GM11168 (cell line): ENCODE results near the gene TPI1.

ENCODE experiments used
- in situ Hi-C: fragments of 300-500 bp; cut with MboI; formaldehyde crosslinking; loops from one replicate; pipeline ENCODE4 v1.12.0; 2022; ENCODE audit warnings: low sequenced_read_pairs; ENCODE audit not compliant: unreplicated experiment

Gene TPI1

DNA sequence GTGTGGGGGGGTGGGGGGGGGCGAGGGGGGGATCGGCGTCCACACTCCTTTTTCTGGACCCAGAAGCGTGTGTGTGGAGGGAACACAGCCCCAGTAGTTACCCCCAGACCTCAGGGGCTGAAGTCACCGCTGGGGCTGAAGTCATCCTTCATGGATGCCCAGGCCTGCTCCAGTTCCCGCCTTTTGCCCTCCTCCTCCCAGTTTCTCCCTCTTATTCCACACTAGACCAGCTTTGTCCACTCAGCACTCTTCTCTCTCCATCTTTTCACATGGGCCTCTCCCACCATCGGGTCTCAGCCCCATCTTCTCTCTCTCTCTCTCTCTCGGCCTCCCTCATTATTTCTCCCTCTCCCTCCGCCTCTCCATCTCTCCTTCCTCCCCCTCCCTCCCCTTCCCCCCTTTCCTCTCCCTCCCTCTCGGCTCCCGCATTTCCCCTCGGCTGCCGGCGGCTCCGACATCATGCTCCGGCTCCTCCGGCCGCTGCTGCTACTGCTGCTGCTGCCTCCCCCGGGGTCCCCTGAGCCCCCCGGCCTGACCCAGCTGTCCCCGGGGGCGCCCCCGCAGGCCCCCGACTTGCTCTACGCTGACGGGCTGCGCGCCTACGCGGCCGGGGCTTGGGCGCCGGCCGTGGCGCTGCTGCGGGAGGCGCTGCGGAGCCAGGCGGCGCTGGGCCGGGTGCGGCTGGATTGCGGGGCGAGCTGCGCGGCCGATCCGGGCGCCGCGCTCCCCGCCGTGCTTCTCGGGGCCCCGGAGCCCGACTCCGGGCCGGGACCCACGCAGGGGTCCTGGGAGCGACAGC, 39.1 kb upstream of the TPI1 start, which contains the start of gene P3H3:
Gene P3H3, plus strand, starts transcription at position 426 of the 799 bp plus-strand sequence. Its CDS starts 34 bp downstream, at position 460.
- in situ Hi-C loops = no loop called here

DNA sequence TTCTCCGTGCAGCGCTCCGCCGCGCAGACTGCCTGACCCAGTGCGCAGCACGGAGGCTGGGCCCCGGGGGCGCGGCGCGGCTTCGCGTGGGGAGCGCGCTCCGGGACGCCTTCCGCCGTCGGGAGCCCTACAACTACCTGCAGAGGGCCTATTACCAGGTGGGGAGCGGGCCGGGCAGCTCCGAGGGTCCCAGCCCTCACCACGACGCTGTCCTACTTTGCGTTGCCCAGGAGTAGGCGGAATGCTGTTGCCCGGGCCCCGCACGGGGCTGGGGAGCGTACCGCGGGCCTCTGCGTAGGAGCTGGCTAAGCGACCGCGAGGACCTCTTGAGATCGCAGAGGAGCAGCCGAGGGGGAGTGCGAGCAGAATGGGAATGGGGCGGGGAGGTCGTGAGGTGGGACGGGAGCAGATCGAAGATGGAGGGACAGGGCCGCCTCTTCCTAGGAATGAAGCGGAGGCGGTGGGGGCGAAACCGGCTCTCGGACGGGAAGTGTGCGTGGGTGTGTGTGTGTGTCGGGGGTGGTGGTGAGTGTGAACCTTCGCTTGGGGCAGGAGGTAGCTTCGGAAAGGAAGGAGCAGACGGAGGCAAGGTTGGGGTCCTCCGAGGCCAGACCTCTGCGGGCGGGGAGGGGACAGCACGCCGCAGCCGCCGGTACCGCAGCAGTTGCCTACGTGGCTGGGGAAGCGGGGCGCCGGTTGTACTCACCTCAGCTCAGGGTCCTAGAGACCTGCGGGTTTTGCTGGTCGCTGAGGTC, 38.4 kb upstream of the TPI1 start:
- in situ Hi-C loops = no loop called here

DNA sequence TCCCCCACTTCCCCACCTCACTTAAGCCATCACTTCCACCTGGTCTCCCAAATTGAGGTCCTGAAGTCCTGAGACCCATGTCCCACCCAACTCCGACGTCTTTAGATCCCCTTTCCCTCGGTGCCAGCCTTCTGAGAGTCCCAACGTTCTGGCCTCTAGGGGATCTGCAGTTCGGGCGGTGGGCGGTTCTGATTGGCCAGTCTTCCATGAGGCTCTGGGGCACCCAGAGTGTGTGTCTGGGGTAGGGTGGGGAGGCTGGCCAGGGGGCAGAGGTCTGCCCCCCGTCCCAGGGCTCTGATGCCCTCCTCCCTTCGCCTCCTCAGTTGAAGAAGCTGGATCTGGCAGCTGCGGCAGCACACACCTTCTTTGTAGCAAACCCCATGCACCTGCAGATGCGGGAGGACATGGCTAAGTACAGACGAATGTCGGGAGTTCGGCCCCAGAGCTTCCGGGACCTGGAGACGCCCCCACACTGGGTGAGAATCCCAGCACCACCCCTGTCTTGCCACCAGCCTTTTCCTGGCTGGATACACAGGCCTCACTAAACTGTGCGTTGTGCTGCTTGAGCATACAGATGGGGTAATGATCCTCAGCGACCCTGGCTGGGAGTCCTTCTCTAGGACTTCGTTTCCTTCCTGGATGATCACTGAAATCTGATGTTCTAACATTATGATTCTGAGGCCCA, 37.7 kb upstream of the TPI1 start:
- in situ Hi-C loops = no loop called here

DNA sequence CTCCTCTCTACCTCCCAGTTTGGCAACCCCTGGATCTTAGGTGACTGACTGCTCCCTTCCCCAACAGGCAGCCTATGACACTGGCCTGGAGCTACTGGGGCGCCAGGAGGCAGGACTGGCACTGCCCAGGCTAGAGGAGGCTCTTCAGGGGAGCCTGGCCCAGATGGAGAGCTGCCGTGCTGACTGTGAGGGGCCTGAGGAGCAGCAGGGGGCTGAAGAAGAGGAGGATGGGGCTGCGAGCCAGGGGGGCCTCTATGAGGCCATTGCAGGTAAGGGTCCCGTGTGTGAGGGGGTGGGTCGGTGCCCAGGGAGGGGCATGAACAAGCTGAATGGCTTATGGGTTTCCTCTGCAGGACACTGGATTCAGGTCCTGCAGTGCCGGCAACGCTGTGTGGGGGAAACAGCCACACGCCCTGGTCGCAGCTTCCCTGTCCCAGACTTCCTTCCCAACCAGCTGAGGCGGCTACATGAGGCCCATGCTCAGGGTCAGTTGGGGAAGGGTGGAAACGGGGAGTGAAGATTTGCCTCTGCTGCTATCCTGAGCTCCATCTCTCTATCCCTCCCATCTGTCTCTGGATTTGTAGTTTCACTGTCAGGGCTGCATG, 36.9 kb upstream of the TPI1 start:
- in situ Hi-C loops = no loop called here

DNA sequence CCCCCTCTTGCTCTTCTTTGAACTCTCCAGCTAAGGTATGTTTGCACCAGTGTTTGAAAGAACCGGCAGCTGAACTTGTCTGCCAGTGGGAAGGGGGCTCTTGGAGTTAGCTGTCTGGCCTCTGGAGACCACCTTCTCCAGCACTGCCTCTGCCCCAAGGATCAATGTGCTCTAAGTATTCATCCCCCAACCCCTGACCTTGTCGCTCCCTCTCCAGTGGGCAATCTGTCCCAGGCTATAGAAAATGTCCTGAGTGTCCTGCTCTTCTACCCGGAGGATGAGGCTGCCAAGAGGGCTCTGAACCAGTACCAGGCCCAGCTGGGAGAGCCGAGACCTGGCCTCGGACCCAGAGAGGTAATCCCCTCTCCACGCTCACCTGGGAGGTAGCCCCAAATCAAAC, 36.3 kb upstream of the TPI1 start:
- in situ Hi-C loops = no loop called here

DNA sequence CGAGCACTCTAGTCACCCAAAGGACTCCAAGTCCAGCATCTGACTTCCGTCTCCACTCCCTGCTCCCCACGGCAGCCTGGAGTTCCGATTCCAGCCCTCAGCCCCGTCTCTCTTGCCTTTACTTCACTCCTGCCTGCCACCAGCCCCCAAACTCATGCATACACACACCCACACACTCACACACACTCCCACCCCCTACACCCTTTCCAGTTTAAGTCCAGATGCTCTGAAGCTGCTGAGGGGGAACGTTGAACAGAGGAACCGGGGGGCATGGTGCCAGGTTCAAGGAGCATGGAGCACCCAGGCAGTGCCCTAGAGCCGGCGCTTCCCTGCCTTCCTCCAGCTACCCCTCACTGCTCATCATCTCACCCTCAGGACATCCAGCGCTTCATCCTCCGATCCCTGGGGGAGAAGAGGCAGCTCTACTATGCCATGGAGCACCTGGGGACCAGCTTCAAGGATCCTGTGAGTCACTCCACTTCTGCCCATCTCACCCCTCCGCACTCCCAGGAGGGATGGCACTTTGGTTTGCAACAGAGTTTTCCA, 35.8 kb upstream of the TPI1 start:
- in situ Hi-C loops = no loop called here

DNA sequence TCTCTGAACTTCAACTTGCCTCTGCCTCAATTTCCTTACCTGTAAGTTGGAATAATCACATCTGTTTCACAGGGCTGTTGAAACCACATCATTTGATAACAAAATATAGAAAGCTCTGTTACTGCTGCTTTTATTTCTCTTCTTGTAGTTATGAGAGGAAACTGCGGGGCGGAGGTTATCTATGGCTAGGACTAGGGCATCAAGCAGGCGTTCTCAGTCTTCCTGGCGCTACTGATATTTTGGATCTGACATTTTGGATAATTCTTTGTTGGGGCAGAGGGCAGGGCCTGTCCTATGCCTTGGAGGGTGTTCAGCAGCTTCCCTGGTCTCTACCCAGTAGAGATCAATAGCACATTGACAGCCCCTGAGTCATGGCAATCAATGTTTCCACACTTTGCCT, 35.2 kb upstream of the TPI1 start:
- in situ Hi-C loops = no loop called here

DNA sequence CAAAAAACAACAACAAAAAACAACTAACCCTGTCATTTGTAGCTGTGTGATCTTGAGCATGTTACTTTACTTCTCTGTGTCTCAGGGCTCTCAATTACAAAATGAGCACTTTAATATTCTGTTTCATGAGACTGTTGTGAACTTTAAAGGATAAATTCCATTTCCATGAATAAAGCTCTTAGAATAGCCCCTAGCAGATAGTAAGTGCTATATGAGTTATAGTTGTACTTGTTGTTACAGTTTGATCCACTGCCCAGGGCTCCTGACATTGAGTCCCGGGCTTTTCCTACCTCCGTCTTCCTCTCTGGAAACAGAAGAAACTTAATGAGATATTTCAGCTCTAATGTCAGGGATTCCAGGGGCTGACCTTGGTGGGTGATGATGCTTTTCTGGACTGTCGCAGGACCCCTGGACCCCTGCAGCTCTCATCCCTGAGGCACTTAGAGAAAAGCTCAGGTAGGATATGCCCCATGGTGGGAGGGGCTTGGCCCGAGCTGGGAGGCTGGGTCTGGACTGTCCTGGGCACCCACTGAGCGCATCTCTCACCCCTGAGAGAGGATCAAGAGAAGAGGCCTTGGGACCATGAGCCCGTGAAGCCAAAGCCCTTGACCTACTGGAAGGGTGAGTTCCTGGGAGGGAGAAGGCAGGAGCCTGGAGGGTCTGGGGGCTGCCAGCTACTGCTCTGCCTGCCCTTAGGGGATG, 34.0 kb upstream of the TPI1 start:
- in situ Hi-C loops = no loop called here

DNA sequence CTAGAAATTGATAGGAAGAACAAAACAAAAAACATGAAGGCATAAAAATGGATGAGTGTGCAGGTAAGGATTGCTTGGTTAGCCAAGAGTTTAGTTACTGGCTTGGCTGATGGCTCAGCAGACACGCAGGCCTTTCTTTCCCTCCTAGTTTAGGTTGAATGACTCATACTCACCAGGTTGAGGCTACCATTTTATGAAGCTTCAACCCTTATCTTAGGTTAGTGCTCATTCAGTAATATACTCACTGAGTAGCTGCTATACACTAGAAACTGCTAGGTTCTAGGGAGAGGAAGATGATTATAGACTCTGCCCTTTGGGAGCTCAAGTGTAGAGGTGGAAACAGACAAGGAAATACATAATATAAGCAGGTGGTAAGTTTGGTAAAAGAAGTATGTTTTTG, 33.1 kb upstream of the TPI1 start:
- in situ Hi-C loops = no loop called here

DNA sequence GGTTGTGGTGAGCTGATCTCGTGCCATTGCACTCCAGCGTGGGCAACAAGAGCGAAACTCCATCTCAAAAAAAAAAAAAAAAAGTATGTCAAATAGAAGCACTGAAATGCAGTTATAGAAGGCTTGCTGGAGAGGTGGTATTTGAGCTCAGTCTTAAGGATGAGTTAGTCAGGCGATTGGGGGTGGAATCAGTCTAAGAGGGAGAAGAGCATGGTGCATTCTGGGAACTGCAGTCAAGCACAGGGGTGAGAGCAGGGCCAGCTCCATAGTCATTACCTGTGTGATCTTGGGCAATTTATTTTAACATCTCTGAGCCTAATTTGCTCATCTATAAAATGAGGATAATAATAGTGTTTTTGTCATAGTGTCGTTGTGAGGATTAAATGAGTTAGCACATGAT, 32.5 kb upstream of the TPI1 start:
- in situ Hi-C loops = no loop called here

DNA sequence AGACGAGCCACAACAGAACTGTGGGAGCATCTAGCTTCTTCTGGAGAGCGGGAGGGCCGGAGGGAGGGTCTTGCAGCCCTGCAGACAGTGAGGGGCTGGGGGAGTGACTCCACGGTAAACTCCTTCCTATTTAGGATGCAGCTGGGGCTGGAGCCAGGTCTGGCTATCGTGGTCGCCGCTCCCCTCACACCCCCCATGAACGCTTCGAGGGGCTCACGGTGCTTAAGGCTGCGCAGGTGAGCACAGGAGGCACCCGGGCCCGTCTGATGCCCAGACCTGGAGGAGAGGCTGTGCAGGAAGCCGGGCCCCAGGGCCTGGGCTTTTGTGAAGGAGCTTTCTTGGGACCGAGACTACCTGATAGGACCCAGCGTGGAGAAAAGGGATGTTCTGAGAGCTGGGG, 30.5 kb upstream of the TPI1 start:
- in situ Hi-C loops = no loop called here

DNA sequence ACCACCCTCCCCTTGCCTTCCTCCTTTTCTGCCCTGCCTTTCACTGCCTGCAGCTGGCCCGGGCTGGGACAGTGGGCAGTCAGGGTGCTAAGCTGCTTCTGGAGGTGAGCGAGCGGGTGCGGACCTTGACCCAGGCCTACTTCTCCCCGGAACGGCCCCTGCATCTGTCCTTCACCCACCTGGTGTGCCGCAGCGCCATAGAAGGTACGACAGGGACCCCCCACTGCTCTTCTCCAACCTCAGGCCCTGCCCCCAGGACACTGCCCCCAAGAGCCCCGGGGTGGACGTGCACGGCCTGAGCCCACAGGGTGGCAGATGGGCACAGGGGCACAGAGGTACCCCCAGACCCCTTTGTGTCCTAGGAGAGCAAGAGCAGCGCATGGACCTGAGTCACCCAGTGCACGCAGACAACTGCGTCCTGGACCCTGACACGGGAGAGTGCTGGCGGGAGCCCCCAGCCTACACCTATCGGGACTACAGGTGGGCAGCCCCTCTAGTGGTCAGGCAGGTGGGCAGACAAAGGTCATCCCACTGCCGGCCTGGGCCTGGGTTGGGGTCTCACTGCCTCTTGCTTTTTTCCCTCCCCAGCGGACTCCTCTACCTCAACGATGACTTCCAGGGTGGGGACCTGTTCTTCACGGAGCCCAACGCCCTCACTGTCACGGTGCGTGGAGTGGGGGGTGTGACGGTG, 29.8 kb upstream of the TPI1 start:
- in situ Hi-C loops = no loop called here

DNA sequence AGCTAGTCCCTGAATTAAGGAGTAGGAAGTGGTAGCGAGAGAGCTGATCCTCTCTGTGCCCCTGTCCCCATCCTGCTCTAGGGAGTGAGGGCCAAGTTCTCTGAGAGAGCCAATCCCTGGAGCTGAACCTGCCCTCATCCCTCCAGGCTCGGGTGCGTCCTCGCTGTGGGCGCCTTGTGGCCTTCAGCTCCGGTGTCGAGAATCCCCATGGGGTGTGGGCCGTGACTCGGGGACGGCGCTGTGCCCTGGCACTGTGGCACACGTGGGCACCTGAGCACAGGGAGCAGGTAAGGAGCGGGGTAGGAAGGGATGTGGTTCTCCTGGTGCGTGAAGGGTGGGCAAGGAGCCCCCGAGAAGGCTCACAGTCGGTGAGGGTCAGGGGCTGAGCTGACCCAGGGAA, 28.5 kb upstream of the TPI1 start:
- in situ Hi-C loops = no loop called here

DNA sequence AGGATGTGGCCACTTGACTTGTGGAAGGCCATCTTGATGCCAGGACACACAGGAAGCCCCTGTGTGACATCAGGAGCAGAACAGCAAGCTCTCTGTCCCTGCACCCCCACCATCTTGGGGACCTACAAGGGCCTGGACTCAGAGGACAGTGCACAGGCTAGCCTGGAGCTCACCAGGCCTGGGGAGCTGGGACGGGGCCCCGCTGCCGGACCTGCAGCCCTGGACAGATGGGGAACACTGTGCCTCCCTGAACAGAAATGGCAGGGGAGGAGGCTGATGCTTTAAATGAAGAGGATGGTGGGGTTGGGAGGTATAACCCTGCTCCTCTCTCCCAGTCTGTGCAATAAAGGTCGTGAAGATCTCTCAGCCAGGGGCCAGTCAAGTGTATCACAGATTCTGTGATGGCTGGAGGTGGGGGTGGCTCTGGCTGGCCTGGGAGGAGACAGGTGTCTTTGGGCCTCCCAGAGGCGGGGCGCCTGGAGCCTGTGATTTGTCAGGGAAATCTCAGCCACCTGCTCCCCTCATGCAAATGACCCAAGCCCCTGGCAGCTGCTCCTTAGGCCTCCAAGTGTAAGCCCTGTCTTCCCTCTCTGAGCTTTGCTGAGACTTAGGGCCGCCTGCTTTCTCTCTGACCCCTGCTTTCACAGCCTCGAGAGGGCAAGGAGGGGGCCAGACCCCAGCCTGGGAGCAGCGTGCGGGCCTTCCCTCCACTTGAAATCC, 27.7 kb upstream of the TPI1 start:
- in situ Hi-C loops = no loop called here

DNA sequence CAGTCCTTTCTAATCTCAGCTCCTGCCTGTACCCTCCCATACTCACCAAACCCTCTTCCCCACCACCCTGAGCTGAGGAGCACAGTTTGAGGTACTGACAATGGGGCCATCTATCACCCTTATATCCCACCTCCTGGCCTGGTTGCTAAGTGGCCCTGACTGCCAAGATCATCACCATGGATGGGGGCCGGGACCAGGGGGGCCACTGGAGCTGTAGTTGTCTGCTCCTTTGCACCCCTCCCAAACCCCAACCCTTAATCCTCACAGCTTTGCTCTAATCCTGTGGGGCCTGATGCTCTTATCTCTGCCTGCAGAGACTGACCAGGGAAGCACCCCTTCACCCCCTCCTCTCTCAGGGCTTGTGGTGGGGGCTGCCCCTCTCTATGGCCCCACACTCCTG, 27.0 kb upstream of the TPI1 start:
- in situ Hi-C loops = no loop called here

DNA sequence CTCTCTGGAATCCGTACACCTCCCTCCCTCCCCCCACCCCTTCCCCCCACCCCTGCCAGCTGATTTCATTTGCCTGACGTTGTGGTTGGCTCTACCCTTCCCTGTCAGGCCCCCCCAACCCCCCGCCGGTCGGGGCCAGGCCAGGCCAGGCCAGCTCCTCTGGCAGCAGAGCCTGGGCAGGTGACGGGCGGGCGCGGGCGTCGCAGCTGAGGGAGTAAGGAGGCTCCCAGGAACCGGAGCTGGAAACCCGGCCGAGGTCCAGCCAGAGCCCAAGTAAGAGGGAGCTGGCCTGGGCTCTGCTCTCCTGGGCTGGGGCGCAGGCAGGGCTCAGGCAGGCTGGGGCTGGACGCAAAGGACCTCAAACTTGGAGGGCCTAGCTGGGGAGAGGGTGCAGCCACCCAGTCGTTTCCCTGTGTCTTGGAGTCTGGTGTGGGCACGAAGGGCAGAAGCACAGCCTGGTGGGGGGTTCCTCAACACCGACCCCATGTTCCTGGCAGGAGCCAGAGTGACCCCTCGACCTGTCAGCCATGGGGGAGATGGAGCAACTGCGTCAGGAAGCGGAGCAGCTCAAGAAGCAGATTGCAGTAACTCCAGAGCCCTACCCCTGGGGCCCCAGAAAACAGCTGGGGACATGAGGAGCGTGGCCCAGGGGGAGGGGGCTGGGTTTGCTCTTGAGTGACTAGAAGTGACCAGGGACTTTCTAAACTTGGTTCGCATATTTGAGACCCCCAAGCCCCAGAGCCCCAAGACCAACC, 26.4 kb upstream of the TPI1 start, which contains the start of gene GNB3:
Gene GNB3, plus strand, starts transcription at position 165 of the 755 bp plus-strand sequence. Its CDS starts 363 bp downstream, at position 528.
- in situ Hi-C loops = no loop called here

DNA sequence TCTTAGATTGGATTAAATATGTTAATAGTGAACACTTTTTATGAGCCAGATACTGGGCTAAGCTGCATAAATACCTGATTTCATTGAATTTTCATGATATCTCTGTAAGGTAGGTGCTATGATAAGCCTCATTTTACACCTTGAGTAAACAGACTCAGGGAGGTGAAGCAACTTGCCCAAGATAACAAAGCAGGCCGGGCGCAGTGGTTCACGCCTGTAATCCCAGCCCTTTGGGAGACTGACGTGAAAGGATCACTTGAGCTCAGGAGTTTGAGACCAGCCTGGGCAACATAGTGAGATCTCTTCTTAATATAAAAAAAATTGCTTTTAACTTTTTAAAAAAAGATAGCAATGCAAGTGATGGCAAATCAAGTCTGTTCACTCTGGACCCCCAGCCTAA, 25.3 kb upstream of the TPI1 start:
- in situ Hi-C loops = no loop called here
